ENCODE data around the gene SLC22A23.

DNA sequence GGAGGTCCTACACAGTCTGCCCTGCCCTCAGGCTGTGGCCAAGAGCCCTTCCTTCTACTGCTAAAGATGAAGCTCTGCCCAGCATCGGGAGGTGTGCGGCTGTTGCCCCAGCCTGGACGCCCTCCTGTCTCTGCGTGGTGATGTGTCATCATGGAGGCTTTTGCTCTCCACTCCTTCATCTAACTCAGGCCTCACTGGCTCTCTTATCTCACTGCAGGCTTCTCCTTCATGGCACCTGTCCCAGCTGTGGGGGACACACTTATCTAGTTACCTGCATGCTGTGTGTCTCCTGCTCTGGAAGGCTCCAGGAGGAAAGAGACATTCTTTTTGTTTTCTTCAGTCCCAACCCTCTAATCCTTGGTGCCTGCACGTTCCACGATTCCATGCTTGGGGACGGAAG, 109.0 kb downstream of the SLC22A23 start:
- TF ChIP-seq ZNF384 (IDR thresholded peaks at IDR 0.05) (no peak), ELF4 (IDR thresholded peaks at IDR 0.05) (no peak), ARNT (IDR thresholded peaks at IDR 0.05) (no peak), TARDBP (IDR thresholded peaks at IDR 0.05) (no peak), BHLHE40 (IDR thresholded peaks at IDR 0.05; ENCODE audit: borderline replicate concordance) (no peak), SP1 (IDR thresholded peaks at IDR 0.05) (no peak), LEF1 (IDR thresholded peaks at IDR 0.05; ENCODE audit: borderline replicate concordance) (no peak), FOXK2 (IDR thresholded peaks at IDR 0.05) (no peak), CTBP1 (IDR thresholded peaks at IDR 0.05; ENCODE audit: borderline replicate concordance) (no peak), SUZ12 (IDR thresholded peaks at IDR 0.05) (no peak)
- TF ChIP-seq, protein P1, sequence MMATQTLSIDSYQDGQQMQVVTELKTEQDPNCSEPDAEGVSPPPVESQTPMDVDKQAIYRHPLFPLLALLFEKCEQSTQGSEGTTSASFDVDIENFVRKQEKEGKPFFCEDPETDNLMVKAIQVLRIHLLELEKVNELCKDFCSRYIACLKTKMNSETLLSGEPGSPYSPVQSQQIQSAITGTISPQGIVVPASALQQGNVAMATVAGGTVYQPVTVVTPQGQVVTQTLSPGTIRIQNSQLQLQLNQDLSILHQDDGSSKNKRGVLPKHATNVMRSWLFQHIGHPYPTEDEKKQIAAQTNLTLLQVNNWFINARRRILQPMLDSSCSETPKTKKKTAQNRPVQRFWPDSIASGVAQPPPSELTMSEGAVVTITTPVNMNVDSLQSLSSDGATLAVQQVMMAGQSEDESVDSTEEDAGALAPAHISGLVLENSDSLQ (IDR thresholded peaks at IDR 0.05), result no peak

Data from HEK293T (cell line).